ENCODE results near the gene MYO1B. TPM values are rescaled to one million over a fixed set of nuclear protein-coding genes. Genes with fewer than 3 reads are reported as not detected.

The MYO1B gene
- total and polyA plus RNA-seq, 2 of the 8 experiments (the other 6 are each of a cell fraction or from before 2014, with no cell fraction given), result 15.5 to 61.2 TPM

DNA sequence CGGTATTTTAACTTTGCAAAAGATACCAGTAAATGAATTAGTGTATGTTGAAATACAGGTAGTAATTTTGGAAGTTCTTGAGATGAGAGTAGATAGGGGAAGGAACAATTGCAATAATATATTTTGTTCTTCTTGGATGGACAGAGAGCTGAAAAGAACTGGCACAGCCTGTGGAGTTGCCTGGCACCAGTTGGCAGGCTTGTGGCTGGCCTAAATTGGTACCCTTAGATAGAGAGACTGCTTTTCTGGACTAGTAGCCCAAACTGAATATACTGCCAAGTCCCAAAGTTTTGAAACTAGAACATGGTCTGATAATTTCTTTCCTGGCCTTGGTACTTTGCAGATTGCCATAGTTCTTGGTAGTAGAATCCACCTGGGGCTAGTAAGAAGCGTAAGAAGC lies 26.9 kb downstream of the MYO1B start (continued):
- TF ChIP-seq, protein P1, sequence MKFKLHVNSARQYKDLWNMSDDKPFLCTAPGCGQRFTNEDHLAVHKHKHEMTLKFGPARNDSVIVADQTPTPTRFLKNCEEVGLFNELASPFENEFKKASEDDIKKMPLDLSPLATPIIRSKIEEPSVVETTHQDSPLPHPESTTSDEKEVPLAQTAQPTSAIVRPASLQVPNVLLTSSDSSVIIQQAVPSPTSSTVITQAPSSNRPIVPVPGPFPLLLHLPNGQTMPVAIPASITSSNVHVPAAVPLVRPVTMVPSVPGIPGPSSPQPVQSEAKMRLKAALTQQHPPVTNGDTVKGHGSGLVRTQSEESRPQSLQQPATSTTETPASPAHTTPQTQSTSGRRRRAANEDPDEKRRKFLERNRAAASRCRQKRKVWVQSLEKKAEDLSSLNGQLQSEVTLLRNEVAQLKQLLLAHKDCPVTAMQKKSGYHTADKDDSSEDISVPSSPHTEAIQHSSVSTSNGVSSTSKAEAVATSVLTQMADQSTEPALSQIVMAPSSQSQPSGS (IDR thresholded peaks at IDR 0.05; ENCODE audit: low read length), result no peak
- no peak for TF ChIP-seq TAF7 (optimal IDR thresholded peaks at IDR 0.05; ENCODE audit: borderline replicate concordance, low read depth, low read length)
- no peak for TF ChIP-seq HDAC6 (IDR thresholded peaks at IDR 0.05; ENCODE audit: low read depth, low read length)
- no peak for TF ChIP-seq KDM4A (IDR thresholded peaks at IDR 0.05; ENCODE audit: low read depth, low read length, severe bottlenecking)
- no peak for TF ChIP-seq SP4 (IDR thresholded peaks at IDR 0.05; ENCODE audit: low read length)

Data from H1 (cell line).